ENCODE data around the gene SARS1.

- TF ChIP-seq CTCF (IDR thresholded peaks at IDR 0.05) (no peak), POLR2A (IDR thresholded peaks at IDR 0.05) (no peak), POLR2AphosphoS5 (IDR thresholded peaks at IDR 0.05) (no peak)
These were observed 31.9 kb upstream of the SARS1 start for GRCh38 chr1:109181807-109182163.

Data from sigmoid colon (tissue), 4 donors.